Nephron progenitor cell (in vitro differentiated cells): ENCODE data around the gene ITGB2.

Experiments
- DNase-seq: peaks from one replicate; pipeline ENCODE4 v3.0.0; 2021
- H3K27ac Mint-ChIP-seq: 2 replicates; pipeline ENCODE4 v1.8.0; 2021; ENCODE audit warnings: mild to moderate bottlenecking, moderate library complexity, mixed read lengths
- H3K27me3 Mint-ChIP-seq: 2 replicates; pipeline ENCODE4 v1.8.0; 2021; ENCODE audit warnings: mild to moderate bottlenecking, low read depth, mixed read lengths; ENCODE audit not compliant: poor library complexity
- H3K36me3 Mint-ChIP-seq: 2 replicates; pipeline ENCODE4 v1.8.0; 2021; ENCODE audit warnings: low read depth, mixed read lengths
- H3K4me1 Mint-ChIP-seq: 2 replicates; pipeline ENCODE4 v1.8.0; 2021; ENCODE audit warnings: mixed read lengths
- H3K4me3 Mint-ChIP-seq: 2 replicates; pipeline ENCODE4 v1.8.0; 2021; ENCODE audit warnings: mild to moderate bottlenecking, moderate library complexity, mixed read lengths
- H3K9me3 Mint-ChIP-seq: 2 replicates; pipeline ENCODE4 v1.8.0; 2021; ENCODE audit warnings: mild to moderate bottlenecking, moderate library complexity, mixed read lengths
- CTCF ChIP-seq: fragments of 200-600 bp; sonication (generic); IDR thresholded peaks from 2 replicates; pipeline ENCODE4 v1.5.0; 2021; ENCODE audit warnings: antibody characterized with exemption

ITGB2 gene

GRCh38 chr21:44836349-44836665 lies 84.4 kb downstream of the ITGB2 start:
- DNase-seq, result no peak
- Mint-ChIP-seq H3K27me3 (peaks cover 7% of the 10 kb centered on the region), H3K9me3 (no peaks in the 10 kb centered on the region), H3K4me3 (no peak overlapping the region), H3K36me3 (no peaks in the 10 kb centered on the region), H3K27ac (no peak overlapping the region), H3K4me1 (peaks cover 17% of the 10 kb centered on the region)
- TF ChIP-seq CTCF, result no peak
